HFFc6 (cell line): ENCODE measurements around the gene TTPAL. TPM values are rescaled to one million over a fixed set of nuclear protein-coding genes. Genes with fewer than 3 reads are reported as not detected.

ENCODE experiments used
- DNase-seq: peaks from one replicate; pipeline ENCODE4 v3.0.0-alpha.2; 2018
- H3K27ac Mint-ChIP-seq: 2 replicates; pipeline ENCODE4 v1.8.0; 2020; ENCODE audit warnings: mild to moderate bottlenecking, mixed read lengths
- H3K27me3 Mint-ChIP-seq: 2 replicates; pipeline ENCODE4 v1.8.0; 2021; ENCODE audit warnings: mild to moderate bottlenecking, moderate library complexity, mixed read lengths; ENCODE audit not compliant: insufficient read depth
- H3K36me3 Mint-ChIP-seq: 2 replicates; pipeline ENCODE4 v1.8.0; 2021; ENCODE audit warnings: low read depth, mixed read lengths
- H3K4me1 Mint-ChIP-seq: 2 replicates; pipeline ENCODE4 v1.8.0; 2020; ENCODE audit warnings: low read depth, mixed read lengths
- H3K4me3 Mint-ChIP-seq: 2 replicates; pipeline ENCODE4 v1.8.0; 2020; ENCODE audit warnings: mild to moderate bottlenecking, moderate library complexity, mixed read lengths
- H3K9me3 Mint-ChIP-seq: 2 replicates; pipeline ENCODE4 v1.8.0; 2020; ENCODE audit warnings: mild to moderate bottlenecking, mixed read lengths
- total RNA-seq, 6 experiments: library from RNA; stranded (reverse); fragmentation: NEBNext Ultra II Directional; extraction: Animal tissue kit (Norgen Biotek cat#: 25700); gene quantifications; 2 replicates in 1 of 6; 3 replicates in 5 of 6; pipeline ENCODE4 v1.2.3, GENCODE V29; 2021
- TF ChIP-seq, protein P1 (sequence below): fragments of 200-600 bp; sonication (generic); IDR thresholded peaks from 2 replicates; pipeline ENCODE4 v1.5.0; 2021; ENCODE audit warnings: antibody characterized with exemption, mild to moderate bottlenecking

Gene TTPAL
- total RNA-seq, 6 experiments from 2014 or later = 28.7 to 38.7 (median 35.2) TPM

DNA sequence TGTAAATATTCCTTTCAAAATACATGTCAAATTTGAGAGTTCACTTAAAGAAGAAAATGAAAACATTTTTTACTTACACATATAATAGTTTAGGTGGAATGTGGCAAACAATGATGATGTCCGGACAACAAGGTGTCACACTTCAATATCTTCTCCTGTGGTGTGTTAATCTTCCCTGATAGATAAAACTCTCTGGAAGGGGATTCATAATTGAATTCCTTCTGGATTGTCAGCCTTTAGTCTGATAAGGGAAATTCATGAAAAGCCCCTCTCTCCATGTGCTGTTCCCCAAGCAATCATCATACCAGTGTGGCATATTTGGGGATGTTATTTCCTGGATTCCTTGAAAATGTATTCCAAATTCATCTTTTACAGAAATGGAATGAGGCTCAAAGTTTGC lies 47.2 kb downstream of the TTPAL start:
- peak overlapping the region; percentile 94 for H3K27ac Mint-ChIP-seq

DNA sequence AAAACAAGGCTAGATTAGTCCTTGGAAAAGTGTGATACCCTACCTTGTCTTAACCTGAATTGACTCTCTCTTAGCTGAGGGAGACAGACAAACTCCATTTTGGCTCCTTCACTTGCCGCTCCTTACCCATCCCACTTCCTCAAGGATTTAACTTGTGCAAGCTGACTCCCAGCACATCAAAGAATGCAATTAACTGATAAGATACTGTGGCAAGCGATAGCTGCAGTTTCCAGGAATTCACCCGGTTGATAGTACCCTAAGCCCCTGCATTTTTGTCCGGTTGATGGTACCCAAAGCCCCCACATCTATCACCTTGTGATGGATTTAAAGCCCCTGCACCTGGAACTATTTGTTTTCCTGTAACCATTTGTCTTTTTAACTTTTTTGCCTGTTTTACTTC lies 48.1 kb downstream of the TTPAL start:
- no peaks in the 10 kb centered on the region for H3K9me3 Mint-ChIP-seq
- TF ChIP-seq, protein P1, sequence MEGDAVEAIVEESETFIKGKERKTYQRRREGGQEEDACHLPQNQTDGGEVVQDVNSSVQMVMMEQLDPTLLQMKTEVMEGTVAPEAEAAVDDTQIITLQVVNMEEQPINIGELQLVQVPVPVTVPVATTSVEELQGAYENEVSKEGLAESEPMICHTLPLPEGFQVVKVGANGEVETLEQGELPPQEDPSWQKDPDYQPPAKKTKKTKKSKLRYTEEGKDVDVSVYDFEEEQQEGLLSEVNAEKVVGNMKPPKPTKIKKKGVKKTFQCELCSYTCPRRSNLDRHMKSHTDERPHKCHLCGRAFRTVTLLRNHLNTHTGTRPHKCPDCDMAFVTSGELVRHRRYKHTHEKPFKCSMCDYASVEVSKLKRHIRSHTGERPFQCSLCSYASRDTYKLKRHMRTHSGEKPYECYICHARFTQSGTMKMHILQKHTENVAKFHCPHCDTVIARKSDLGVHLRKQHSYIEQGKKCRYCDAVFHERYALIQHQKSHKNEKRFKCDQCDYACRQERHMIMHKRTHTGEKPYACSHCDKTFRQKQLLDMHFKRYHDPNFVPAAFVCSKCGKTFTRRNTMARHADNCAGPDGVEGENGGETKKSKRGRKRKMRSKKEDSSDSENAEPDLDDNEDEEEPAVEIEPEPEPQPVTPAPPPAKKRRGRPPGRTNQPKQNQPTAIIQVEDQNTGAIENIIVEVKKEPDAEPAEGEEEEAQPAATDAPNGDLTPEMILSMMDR = no peak
- H3K27me3 Mint-ChIP-seq = 0 out of 2 replicates have a peak, but pooled peaks cover 3% of the 10 kb centered on the region
- peak overlapping the region; percentile 38; the same call in 1 of the 2 replicates for H3K27ac Mint-ChIP-seq
- no peak overlapping the region for H3K4me3 Mint-ChIP-seq
- DNase-seq = no peak
- H3K4me1 Mint-ChIP-seq = peaks cover 62% of the 10 kb centered on the region
- H3K36me3 Mint-ChIP-seq = peaks cover 11% of the 10 kb centered on the region; the same call in 1 of the 2 replicates

More for the DNA sequence above, 47.2 kb downstream of the TTPAL start:
- TF ChIP-seq, protein P1 = no peak
- Mint-ChIP-seq H3K4me3 (peak overlapping the region; percentile 95), H3K36me3 (peaks cover 11% of the 10 kb centered on the region; the same call in 1 of the 2 replicates), H3K4me1 (peaks cover 66% of the 10 kb centered on the region), H3K9me3 (no peaks in the 10 kb centered on the region), H3K27me3 (0 out of 2 replicates have a peak, but pooled peaks cover 3% of the 10 kb centered on the region)
- DNase-seq = no peak

DNA sequence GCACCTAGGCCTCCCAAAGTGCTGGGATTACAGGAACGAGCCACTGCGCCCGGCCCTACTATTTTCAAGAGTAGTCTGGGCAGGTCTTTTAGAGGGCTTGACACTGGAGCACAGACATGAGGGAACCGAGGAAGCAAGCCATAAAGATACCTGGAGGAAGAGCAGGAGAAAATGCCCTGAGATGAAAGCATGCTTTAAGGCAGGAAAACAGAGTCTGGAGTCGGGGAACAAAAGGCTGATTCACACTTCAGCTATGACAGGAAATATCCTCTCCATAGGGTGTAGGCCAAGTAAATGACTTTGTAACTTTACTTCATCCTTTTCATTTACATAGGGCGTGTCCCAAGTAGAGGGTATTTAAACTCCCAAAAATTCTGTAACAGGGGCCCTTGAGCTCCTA lies 50.5 kb downstream of the TTPAL start:
- H3K27ac Mint-ChIP-seq = peak overlapping the region; percentile 94
- 0 out of 2 replicates have a peak, but pooled peaks cover 3% of the 10 kb centered on the region for H3K27me3 Mint-ChIP-seq
- TF ChIP-seq, protein P1 = no peak
- H3K9me3 Mint-ChIP-seq = no peaks in the 10 kb centered on the region
- peak overlapping the region; percentile 41; the same call in 1 of the 2 replicates for H3K4me3 Mint-ChIP-seq
- DNase-seq = peak; percentile 21
- peaks cover 47% of the 10 kb centered on the region for H3K4me1 Mint-ChIP-seq
- no peaks in the 10 kb centered on the region; the same call in 1 of the 2 replicates for H3K36me3 Mint-ChIP-seq

DNA sequence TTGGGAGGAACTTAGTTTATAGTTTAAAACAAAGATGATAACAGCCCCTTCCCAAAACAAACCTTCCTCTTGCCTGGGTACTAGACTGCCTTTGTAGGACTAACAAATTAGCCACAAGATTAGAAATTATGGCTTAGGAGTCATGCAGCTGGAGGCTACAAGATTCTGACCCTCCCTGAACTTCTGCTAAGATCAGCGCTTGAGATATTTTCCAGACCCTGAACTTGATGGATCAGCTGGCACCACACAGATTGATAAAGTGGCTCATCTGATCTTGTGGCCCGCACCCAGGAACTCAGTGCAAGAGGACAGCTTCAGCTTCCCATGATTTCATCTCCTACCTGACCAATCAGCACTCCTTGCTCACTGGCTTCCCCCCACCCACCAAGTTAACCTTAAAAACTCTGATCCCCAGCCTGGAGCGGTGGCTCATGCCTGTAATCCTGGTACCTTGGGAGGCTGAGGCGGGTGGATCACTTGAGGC lies 52.1 kb downstream of the TTPAL start:
- Mint-ChIP-seq H3K4me3 (no peak overlapping the region), H3K27me3 (peaks cover 3% of the 10 kb centered on the region), H3K27ac (no peak overlapping the region), H3K9me3 (no peaks in the 10 kb centered on the region), H3K36me3 (no peaks in the 10 kb centered on the region; the same call in 1 of the 2 replicates), H3K4me1 (peaks cover 38% of the 10 kb centered on the region)
- no peak for DNase-seq
- TF ChIP-seq, protein P1 = no peak

DNA sequence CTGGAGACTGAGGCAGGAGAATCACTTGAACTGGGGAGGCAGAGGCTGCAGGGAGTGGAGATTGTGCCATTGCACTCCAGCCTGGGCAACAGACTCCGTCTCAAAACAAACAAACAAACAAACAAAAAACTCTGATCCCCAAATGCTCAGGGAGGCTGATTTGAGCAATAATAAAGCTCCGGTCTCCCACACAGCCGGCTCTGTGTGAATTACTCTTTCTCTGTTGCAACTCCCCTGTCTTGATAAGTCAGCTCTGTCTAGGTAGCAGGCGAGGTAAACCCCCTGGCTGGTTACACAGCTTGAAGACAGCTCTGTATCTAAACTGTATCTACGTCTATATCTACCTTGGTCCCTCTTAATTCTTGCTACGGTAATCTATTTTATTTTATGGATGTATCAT lies 52.6 kb downstream of the TTPAL start:
- TF ChIP-seq, protein P1 = no peak
- Mint-ChIP-seq H3K27ac (no peak overlapping the region), H3K9me3 (no peaks in the 10 kb centered on the region), H3K4me3 (no peak overlapping the region), H3K27me3 (peaks cover 3% of the 10 kb centered on the region), H3K4me1 (peaks cover 34% of the 10 kb centered on the region), H3K36me3 (no peaks in the 10 kb centered on the region; the same call in 1 of the 2 replicates)
- DNase-seq = no peak
